G401 (cell line): ENCODE results near the gene CMTR1. TPM values are rescaled to one million over a fixed set of nuclear protein-coding genes. Genes with fewer than 3 reads are reported as not detected.
"Not testable (repeated sequence)": the region's sequence is repeated elsewhere in the genome, so short reads cannot be mapped to it uniquely, and the experiment has no call there.

Experiments
- DNase-seq: peaks from one replicate; pipeline ENCODE4 v3.0.0-alpha.2; 2015; ENCODE audit warnings: low spot score
- in situ Hi-C: cut with HindIII; loops from 2 replicates; pipeline ENCODE4 v1.10.0; 2016; ENCODE audit warnings: low sequenced_read_pairs, mixed read lengths
- total RNA-seq: library from RNA; depleted of rRNA; stranded (reverse); fragments of >200 nt; shearing (Covaris generic); gene quantifications from 2 replicates; pipeline ENCODE4 v1.2.3, GENCODE V29; 2014

The CMTR1 gene
- total RNA-seq, 1 experiment from 2014 or later = 47.7 TPM

GRCh38 chr6:37487591-37488380 is 54.8 kb downstream of the CMTR1 start:
- no peak for DNase-seq
- in situ Hi-C loops = no loop called here

GRCh38 chr6:37488476-37488875 is 55.5 kb downstream of the CMTR1 start:
- DNase-seq = no peak
- in situ Hi-C loops = no loop called here

- in situ Hi-C loops = no loop called here
- no peak for DNase-seq
These were observed 56.8 kb downstream of the CMTR1 start for GRCh38 chr6:37489697-37490336.

- in situ Hi-C loops = no loop called here
- DNase-seq = no peak
These were observed 57.6 kb downstream of the CMTR1 start for GRCh38 chr6:37490536-37491170.

GRCh38 chr6:37491171-37491829 is 58.3 kb downstream of the CMTR1 start:
- DNase-seq = peak; percentile 65
- in situ Hi-C loops = no loop called here

- in situ Hi-C loops = no loop called here
- no peak for DNase-seq
These were observed 58.8 kb downstream of the CMTR1 start for GRCh38 chr6:37491830-37492208.

- in situ Hi-C loops = no loop called here
- DNase-seq = peak; percentile 19
These were observed 59.4 kb downstream of the CMTR1 start for GRCh38 chr6:37492236-37492972.

- in situ Hi-C loops = no loop called here
- DNase-seq = peak; percentile 68
These were observed 60.1 kb downstream of the CMTR1 start for GRCh38 chr6:37492991-37493660.

GRCh38 chr6:37493661-37493995 is 60.6 kb downstream of the CMTR1 start:
- in situ Hi-C loops = no loop called here

GRCh38 chr6:37495244-37495934 is 62.4 kb downstream of the CMTR1 start:
- in situ Hi-C loops = no loop called here
- DNase-seq = no peak

More at GRCh38 chr6:37493661-37493995, 60.6 kb downstream of the CMTR1 start:
- DNase-seq = no peak

GRCh38 chr6:37496951-37497885 is 64.2 kb downstream of the CMTR1 start:
- DNase-seq = no peak
- in situ Hi-C loops = no loop called here

- in situ Hi-C loops = no loop called here
- DNase-seq = peak; percentile 97
These were observed 66.6 kb downstream of the CMTR1 start, which contains the start of gene CCDC167 for GRCh38 chr6:37499433-37500293. Gene CCDC167 (minus strand): TSS chr6:37499893. CDS start chr6:37499863, 30 bp downstream.

GRCh38 chr6:37500294-37500608 is 67.2 kb downstream of the CMTR1 start:
- in situ Hi-C loops = no loop called here
- no peak for DNase-seq

- in situ Hi-C loops, DNase-seq: not testable (repeated sequence)
These were observed 67.9 kb downstream of the CMTR1 start for GRCh38 chr6:37500904-37501303.

GRCh38 chr6:37501632-37502491 is 68.8 kb downstream of the CMTR1 start:
- DNase-seq = no peak
- in situ Hi-C loops = no loop called here
